ENCODE measurements around the gene PLA2G4C. TPM values are rescaled to one million over a fixed set of nuclear protein-coding genes. Genes with fewer than 3 reads are reported as not detected.

Gene PLA2G4C, protein sequence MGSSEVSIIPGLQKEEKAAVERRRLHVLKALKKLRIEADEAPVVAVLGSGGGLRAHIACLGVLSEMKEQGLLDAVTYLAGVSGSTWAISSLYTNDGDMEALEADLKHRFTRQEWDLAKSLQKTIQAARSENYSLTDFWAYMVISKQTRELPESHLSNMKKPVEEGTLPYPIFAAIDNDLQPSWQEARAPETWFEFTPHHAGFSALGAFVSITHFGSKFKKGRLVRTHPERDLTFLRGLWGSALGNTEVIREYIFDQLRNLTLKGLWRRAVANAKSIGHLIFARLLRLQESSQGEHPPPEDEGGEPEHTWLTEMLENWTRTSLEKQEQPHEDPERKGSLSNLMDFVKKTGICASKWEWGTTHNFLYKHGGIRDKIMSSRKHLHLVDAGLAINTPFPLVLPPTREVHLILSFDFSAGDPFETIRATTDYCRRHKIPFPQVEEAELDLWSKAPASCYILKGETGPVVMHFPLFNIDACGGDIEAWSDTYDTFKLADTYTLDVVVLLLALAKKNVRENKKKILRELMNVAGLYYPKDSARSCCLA
- total RNA-seq = 10.5 TPM
- polyA plus RNA-seq = 13.5 TPM

DNA sequence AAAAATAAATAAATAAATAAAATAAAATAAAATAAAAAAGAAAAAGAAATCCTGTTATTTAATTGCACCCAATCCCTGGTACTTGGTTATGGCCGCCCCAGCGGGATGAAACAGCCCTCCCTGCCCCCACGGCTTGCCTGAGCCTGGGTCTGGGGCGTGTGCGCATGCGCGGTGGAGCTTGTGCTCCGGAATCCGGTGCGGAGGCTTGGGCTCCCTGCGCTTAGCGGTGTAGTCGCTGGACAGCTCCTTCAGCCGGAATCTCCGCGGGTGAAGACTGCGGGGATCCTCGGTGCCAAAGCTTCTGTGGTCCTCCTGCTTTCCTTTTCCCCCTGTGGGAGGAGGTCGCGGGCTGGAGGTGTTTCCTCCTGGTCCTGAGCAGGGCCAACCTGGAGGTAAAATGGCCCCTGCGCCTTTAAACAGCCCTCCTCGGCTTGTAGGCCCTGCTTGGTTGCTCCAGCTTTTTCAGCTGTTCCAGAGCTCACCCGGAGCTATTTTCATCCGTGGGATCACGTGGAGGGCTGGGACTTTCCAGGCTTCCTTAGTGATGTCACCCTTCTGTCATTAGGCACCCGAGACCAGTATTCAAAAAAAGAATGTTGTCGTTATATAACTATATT lies at the start of gene PLA2G4C:
TSS of gene PLA2G4C (minus strand) at position 468 of the 617 bp plus-strand sequence. CDS start 4,288 bp downstream, outside the sequence.
- under 1% methylated on average over 27 of the region's 27 CpGs for WGBS

DNA sequence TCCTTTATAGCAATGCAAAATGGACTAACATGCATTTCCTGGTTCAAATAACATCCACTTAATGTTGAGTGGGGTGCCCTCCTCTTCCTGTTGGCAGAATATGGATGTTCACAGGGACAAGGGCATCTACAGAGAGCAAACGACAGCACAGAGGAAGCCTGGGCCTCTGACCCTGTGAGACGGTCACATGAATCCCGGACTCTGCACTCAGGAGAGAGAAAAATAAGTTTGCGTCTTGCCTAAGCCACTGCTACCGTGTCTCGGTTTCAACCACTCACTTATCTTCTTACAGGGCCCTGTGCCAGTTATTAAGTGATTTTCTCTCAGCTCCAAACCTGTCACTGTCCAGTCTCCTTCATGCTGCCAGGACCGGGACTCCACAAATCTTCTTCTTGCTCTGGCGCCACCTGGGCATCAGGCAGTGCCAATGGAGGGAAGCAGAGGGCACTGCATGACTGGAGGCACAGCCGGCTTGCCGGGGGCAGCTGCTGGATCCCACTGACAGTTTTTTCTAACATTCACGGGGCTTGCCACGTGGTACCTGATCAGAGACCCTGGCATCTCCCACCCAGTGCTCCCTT lies 47.7 kb upstream of the PLA2G4C start:
- 92% methylated on average over 12 of the region's 12 CpGs for WGBS
- H3K36me3 ChIP-seq (ENCODE audit: insufficient read depth) = peaks cover 2% of the 10 kb centered on the region
- H3K4me1 ChIP-seq (ENCODE audit: insufficient read depth) = no peaks in the 10 kb centered on the region
- no peak overlapping the region for H3K4me3 ChIP-seq (ENCODE audit: low read depth, low read length)
- no peak overlapping the region for H3K27ac ChIP-seq (ENCODE audit: low read depth)
- DNase-seq (ENCODE audit: extremely low spot score) = no peak

More for the DNA sequence above, at the start of gene PLA2G4C:
- peak; percentile 68 for DNase-seq (ENCODE audit: extremely low spot score)
- H3K27ac ChIP-seq (ENCODE audit: low read depth) = peak within 1 kb of the TSS; percentile 96
- H3K36me3 ChIP-seq (ENCODE audit: insufficient read depth) = no peaks in the 10 kb centered on the region
- H3K4me3 ChIP-seq (ENCODE audit: low read depth, low read length) = peak within 1 kb of the TSS; percentile 42
- H3K4me1 ChIP-seq (ENCODE audit: insufficient read depth) = no peaks in the 10 kb centered on the region

DNA sequence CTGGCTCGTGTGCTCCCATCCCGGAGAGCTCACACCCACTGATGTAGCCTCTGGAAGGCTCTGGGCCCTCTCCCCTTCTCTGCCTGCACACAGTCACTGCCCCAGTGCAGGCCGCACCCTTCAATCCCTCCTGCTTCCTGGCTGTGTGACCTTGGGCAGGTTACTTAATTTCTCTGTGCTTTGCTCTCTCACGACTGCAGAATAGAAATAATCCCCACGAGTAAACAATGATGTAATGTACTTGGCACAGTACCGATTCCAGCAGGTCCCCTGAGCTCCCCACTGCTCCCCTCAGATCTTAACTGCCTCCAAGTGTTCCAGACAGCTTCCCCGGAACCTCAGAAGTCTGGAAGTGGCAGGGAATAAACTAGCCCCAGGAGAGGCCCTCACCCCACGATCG lies 43.4 kb upstream of the PLA2G4C start:
- no peak for DNase-seq (ENCODE audit: extremely low spot score)
- 52% methylated on average over 9 of the region's 9 CpGs for WGBS
- H3K4me3 ChIP-seq (ENCODE audit: low read depth, low read length) = no peak overlapping the region

DNA sequence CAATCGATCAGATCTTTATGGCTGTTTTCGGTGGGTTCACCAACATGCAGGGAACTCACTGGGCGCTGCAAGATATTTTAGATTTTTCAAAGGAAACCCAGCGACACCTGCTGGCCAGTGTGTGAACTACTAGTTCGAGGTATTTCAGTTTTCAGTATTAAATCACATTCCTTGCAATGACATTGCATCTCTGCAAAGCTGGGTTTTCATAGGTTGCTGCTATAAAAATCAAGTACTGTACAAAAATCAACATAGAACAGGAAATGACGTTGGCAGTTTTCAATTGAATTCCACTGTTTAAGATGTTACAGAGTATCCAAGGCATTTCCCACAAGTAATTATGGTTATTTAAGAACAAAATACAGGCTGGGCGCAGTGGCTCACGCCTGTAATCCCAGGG lies 41.9 kb upstream of the PLA2G4C start:
- Histone ChIP-seq H3K4me1 (ENCODE audit: insufficient read depth) (no peaks in the 10 kb centered on the region), H3K4me3 (ENCODE audit: low read depth, low read length) (no peak overlapping the region), H3K36me3 (ENCODE audit: insufficient read depth) (no peaks in the 10 kb centered on the region), H3K27ac (ENCODE audit: low read depth) (no peak overlapping the region)
- peak; percentile 20 for DNase-seq (ENCODE audit: extremely low spot score)
- 32% methylated on average over 8 of the region's 8 CpGs for WGBS

More for the DNA sequence above, 43.4 kb upstream of the PLA2G4C start:
- Histone ChIP-seq H3K27ac (ENCODE audit: low read depth) (no peak overlapping the region), H3K4me1 (ENCODE audit: insufficient read depth) (no peaks in the 10 kb centered on the region), H3K36me3 (ENCODE audit: insufficient read depth) (no peaks in the 10 kb centered on the region)

- Histone ChIP-seq H3K36me3 (ENCODE audit: insufficient read depth) (no peaks in the 10 kb centered on the region), H3K4me3 (ENCODE audit: low read depth, low read length) (no peak overlapping the region), H3K4me1 (ENCODE audit: insufficient read depth) (no peaks in the 10 kb centered on the region), H3K27ac (ENCODE audit: low read depth) (no peak overlapping the region)
- 30% methylated on average over 6 of the region's 6 CpGs for WGBS
- DNase-seq (ENCODE audit: extremely low spot score) = no peak
Observed at GRCh38 chr19:48149430-48149829, 38.8 kb upstream of the PLA2G4C start.

DNA sequence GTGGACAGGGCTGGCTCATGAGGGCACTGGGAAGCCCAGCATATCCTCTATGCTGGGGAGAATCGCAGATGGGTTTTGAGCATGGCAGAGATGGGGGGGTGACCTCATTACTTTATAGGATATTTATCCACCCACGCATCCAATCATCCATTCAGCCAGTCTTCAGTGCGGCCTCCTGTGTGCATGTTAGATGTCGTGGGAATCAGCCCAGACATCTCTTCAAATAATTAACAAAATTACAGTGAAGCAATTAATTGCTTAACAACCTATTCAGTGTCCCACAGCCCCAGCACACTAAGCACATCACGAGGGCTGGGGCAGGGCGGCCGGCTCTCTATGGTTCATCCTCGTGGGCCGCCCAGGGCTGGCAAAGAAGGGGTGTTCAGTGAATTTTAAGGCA lies 38.0 kb upstream of the PLA2G4C start:
- H3K4me1 ChIP-seq (ENCODE audit: insufficient read depth) = no peaks in the 10 kb centered on the region
- DNase-seq (ENCODE audit: extremely low spot score) = no peak
- H3K4me3 ChIP-seq (ENCODE audit: low read depth, low read length) = no peak overlapping the region
- no peak overlapping the region for H3K27ac ChIP-seq (ENCODE audit: low read depth)
- WGBS = 96% methylated on average over 9 of the region's 9 CpGs
- H3K36me3 ChIP-seq (ENCODE audit: insufficient read depth) = no peaks in the 10 kb centered on the region

DNA sequence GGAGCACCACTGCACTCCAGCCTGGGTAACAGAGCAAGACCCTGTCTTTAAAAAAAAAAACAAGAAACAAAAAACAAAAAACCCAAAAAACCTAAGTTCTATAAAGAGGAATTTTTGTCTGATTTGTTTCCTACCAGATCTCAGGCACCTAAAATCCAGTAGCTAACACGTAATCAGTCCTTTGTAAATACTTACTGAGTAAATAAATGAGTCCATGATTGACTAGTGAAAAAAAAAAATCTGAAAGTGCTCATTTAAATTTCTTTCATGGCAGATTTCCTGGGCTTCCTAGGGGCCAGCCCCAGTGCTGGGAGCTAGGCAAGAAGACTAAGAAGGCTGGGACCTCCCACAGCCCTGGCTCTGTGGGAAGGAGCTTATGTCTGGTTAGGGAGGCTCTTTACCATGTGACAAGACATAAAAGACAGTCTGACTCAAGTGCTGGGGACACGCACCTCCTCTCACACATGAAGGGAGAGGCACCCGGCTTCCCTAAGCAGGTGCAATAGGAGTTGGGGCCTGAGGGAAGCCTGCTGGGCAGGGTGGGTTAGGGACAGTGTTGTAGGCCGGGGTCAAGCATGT lies 37.1 kb upstream of the PLA2G4C start:
- Histone ChIP-seq H3K36me3 (ENCODE audit: insufficient read depth) (no peaks in the 10 kb centered on the region), H3K4me3 (ENCODE audit: low read depth, low read length) (no peak overlapping the region), H3K27ac (ENCODE audit: low read depth) (no peak overlapping the region), H3K4me1 (ENCODE audit: insufficient read depth) (no peaks in the 10 kb centered on the region)
- DNase-seq (ENCODE audit: extremely low spot score) = no peak
- WGBS = 92% methylated on average over 4 of the region's 4 CpGs

DNA sequence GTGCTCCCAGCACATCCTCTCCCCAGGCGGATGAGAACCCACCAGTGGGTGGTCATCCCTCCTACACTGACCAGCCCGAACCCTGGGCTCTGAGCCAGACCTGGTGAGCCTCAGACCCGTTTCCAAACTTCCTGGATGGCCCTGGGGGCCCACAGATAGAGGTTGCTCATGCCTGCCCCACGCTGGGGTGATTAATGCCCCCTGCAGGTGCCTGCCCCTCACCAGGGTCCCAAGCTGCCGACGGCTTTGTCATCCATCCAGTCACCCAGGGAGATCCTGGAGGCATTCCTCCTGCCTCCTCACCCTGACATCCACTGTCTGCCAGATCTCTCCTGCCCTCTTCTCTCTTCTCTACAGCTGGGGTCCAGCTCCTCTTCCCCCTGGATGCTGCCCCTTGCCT lies 28.4 kb upstream of the PLA2G4C start:
- DNase-seq (ENCODE audit: extremely low spot score) = no peak
- H3K36me3 ChIP-seq (ENCODE audit: insufficient read depth) = no peaks in the 10 kb centered on the region
- no peak overlapping the region for H3K4me3 ChIP-seq (ENCODE audit: low read depth, low read length)
- no peak overlapping the region for H3K27ac ChIP-seq (ENCODE audit: low read depth)
- H3K4me1 ChIP-seq (ENCODE audit: insufficient read depth) = no peaks in the 10 kb centered on the region
- WGBS = 86% methylated on average over 6 of the region's 6 CpGs

- DNase-seq (ENCODE audit: extremely low spot score) = no peak
- WGBS = 91% methylated on average over 26 of the region's 26 CpGs
- H3K4me1 ChIP-seq (ENCODE audit: insufficient read depth) = no peaks in the 10 kb centered on the region
- H3K4me3 ChIP-seq (ENCODE audit: low read depth, low read length) = no peak overlapping the region
- H3K36me3 ChIP-seq (ENCODE audit: insufficient read depth) = no peaks in the 10 kb centered on the region
- no peak overlapping the region for H3K27ac ChIP-seq (ENCODE audit: low read depth)
Observed at GRCh38 chr19:48137411-48137810, 26.8 kb upstream of the PLA2G4C start.

- no peak for DNase-seq (ENCODE audit: extremely low spot score)
- Histone ChIP-seq H3K36me3 (ENCODE audit: insufficient read depth) (no peaks in the 10 kb centered on the region), H3K4me3 (ENCODE audit: low read depth, low read length) (no peak overlapping the region), H3K4me1 (ENCODE audit: insufficient read depth) (no peaks in the 10 kb centered on the region), H3K27ac (ENCODE audit: low read depth) (no peak overlapping the region)
- WGBS = 94% methylated on average over 4 of the region's 4 CpGs
Observed at GRCh38 chr19:48136547-48136946, 25.9 kb upstream of the PLA2G4C start.

- Histone ChIP-seq H3K27ac (ENCODE audit: low read depth) (no peak overlapping the region), H3K4me1 (ENCODE audit: insufficient read depth) (no peaks in the 10 kb centered on the region), H3K4me3 (ENCODE audit: low read depth, low read length) (no peak overlapping the region), H3K36me3 (ENCODE audit: insufficient read depth) (no peaks in the 10 kb centered on the region)
- no peak for DNase-seq (ENCODE audit: extremely low spot score)
- WGBS = 72% methylated on average over 8 of the region's 8 CpGs
Observed at GRCh38 chr19:48135411-48135810, 24.8 kb upstream of the PLA2G4C start.

- Histone ChIP-seq H3K4me1 (ENCODE audit: insufficient read depth) (no peaks in the 10 kb centered on the region), H3K27ac (ENCODE audit: low read depth) (no peak overlapping the region), H3K4me3 (ENCODE audit: low read depth, low read length) (no peak overlapping the region), H3K36me3 (ENCODE audit: insufficient read depth) (no peaks in the 10 kb centered on the region)
- DNase-seq (ENCODE audit: extremely low spot score) = no peak
- WGBS = 96% methylated on average over 6 of the region's 6 CpGs
Observed at GRCh38 chr19:48133094-48133493, 22.5 kb upstream of the PLA2G4C start.

DNA sequence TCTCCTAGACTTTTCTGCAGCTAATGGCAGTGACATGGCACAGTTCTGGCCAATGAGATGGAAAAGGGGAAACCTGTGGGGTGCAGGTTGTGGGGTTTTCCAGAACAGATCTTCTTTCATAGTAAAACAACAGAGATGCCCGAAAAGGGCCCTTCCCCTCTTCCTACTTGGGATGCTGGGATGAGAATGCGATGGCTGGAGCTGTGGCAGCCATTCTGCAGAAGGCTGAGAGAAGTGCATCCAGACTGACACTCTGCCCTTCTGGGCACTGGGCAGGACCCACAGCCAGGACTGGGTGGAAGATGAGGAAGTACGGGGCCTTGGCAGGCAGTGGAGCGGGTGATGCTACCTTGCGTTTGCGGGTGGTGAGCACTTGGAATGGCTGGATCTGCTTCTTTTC lies 16.9 kb upstream of the PLA2G4C start:
- Histone ChIP-seq H3K27ac (ENCODE audit: low read depth) (no peak overlapping the region), H3K36me3 (ENCODE audit: insufficient read depth) (peaks cover 4% of the 10 kb centered on the region), H3K4me3 (ENCODE audit: low read depth, low read length) (no peak overlapping the region), H3K4me1 (ENCODE audit: insufficient read depth) (no peaks in the 10 kb centered on the region)
- no peak for DNase-seq (ENCODE audit: extremely low spot score)
- WGBS = 98% methylated on average over 6 of the region's 6 CpGs
